Measurements from ENCODE around the gene VEGFC. TPM values are rescaled to one million over a fixed set of nuclear protein-coding genes. Genes with fewer than 3 reads are reported as not detected.

Gene VEGFC
- total RNA-seq, 1 experiment from 2014 or later, result 14.4 TPM

DNA sequence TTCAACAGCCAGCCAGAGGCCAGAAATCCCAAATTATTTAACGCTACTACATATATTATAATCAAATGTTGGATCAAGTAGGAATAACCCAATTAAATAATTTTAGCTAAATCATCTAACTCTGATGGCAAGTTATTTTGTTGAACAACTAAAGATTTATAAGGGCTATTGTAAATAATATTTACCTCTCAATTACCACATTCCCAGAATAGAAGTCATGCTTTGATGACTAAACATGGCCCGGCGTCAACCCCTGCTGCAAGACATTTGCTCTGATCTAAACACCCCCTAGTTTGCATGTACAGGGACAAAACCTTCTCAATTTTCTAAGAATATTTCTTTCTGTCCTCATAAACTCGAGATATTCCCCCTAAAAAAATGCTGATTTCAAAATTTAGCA is 14.2 kb downstream of the VEGFC start:
- in situ Hi-C loops (cut with HindIII; ENCODE audit: low pct_unique_long_range_greater_than_20kb, low sequenced_read_pairs), result no loop called here
- peak; percentile 41 for DNase-seq (ENCODE audit: low read depth)

GRCh38 chr4:176778063-176778462 is 14.7 kb downstream of the VEGFC start:
- no peak for DNase-seq (ENCODE audit: low read depth)
- in situ Hi-C loops (cut with HindIII; ENCODE audit: low pct_unique_long_range_greater_than_20kb, low sequenced_read_pairs), result no loop called here

- DNase-seq (ENCODE audit: low read depth), result no peak
- in situ Hi-C loops (cut with HindIII; ENCODE audit: low pct_unique_long_range_greater_than_20kb, low sequenced_read_pairs), result no loop called here
Measured at GRCh38 chr4:176775338-176775737, 17.4 kb downstream of the VEGFC start.

- no peak for DNase-seq (ENCODE audit: low read depth)
- in situ Hi-C loops (cut with HindIII; ENCODE audit: low pct_unique_long_range_greater_than_20kb, low sequenced_read_pairs), result no loop called here
Measured at GRCh38 chr4:176774852-176775251, 17.9 kb downstream of the VEGFC start.

- peak; percentile 57 for DNase-seq (ENCODE audit: low read depth)
- in situ Hi-C loops (cut with HindIII; ENCODE audit: low pct_unique_long_range_greater_than_20kb, low sequenced_read_pairs), result no loop called here
Measured at GRCh38 chr4:176769514-176769913, 23.2 kb downstream of the VEGFC start.

DNA sequence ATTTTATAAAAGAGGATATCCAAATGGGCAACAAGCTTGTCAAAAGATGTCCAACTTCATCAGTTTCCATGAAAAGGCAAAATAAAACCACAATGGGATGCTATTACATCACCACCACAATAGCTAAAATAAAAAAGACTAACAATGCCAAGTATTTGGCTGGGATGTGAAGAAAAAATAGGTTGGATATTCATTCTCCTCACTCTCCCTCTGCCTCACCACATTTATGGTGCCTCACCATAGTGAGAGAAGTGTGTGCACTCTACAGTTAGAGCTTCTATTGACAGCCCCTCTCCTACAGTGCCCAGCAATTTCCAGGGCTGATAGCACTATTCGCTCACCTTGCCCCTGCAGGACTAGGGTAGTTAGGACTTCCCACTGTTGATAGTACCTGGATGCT is 25.5 kb downstream of the VEGFC start:
- in situ Hi-C loops (cut with HindIII; ENCODE audit: low pct_unique_long_range_greater_than_20kb, low sequenced_read_pairs), result no loop called here
- DNase-seq (ENCODE audit: low read depth), result no peak

DNA sequence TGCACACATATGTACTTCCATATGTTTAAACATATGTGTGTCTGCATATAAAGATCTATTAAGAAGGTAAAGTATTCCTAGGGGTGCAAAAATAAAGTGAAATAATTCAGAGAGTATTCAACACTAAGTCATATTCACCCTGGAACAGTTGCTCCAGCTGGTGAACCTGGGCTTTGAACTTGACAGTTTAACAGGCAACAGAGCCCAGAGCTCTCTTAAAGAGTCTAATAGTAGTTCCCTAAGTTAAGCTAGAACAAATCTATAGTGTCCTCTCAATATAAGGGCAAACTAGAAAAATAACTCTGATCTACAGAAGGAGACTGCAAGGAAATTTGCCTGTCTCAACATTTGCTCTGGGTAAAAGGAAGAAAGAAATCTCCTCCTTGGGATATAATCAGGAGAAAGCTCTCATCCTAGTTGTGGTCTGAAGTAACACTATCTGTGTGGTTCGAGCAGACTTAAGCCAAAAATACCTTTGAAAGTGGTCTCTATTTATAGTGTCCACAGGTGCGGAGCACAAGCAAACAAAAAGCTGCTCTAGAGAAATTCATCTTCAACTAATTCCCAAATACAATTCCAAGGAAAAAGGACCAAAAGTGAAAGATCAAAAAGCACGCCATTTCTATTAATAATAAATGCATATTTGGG is 29.9 kb downstream of the VEGFC start:
- DNase-seq (ENCODE audit: low read depth), result no peak
- in situ Hi-C loops (cut with HindIII; ENCODE audit: low pct_unique_long_range_greater_than_20kb, low sequenced_read_pairs), result no loop called here

- in situ Hi-C loops (cut with HindIII; ENCODE audit: low pct_unique_long_range_greater_than_20kb, low sequenced_read_pairs), result no loop called here
- no peak for DNase-seq (ENCODE audit: low read depth)
Measured at GRCh38 chr4:176761872-176762271, 30.9 kb downstream of the VEGFC start.

- in situ Hi-C loops (cut with HindIII; ENCODE audit: low pct_unique_long_range_greater_than_20kb, low sequenced_read_pairs), result no loop called here
- no peak for DNase-seq (ENCODE audit: low read depth)
Measured at GRCh38 chr4:176760471-176760870, 32.3 kb downstream of the VEGFC start.

- in situ Hi-C loops (cut with HindIII; ENCODE audit: low pct_unique_long_range_greater_than_20kb, low sequenced_read_pairs), result no loop called here
Measured at GRCh38 chr4:176758731-176759130, 34.0 kb downstream of the VEGFC start.

DNA sequence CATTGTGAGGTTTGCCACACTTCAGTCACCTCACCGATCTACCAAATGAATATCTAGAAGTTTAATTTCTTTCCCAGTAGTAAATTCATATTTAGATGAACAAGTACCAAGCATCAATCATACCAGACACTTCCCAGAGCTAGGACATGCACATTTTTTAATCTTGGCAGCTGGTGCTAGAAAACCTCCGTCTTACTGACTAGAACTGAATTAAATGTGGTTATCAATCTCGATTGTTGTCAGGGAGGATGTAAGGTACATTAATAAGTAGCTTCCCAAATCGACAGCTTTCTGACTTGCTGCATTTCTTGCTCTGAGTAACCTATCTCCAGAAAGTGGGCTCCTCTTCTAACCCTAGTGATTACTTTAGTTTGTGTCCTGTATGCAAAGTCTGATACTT is 34.4 kb downstream of the VEGFC start:
- in situ Hi-C loops (cut with HindIII; ENCODE audit: low pct_unique_long_range_greater_than_20kb, low sequenced_read_pairs), result no loop called here
- DNase-seq (ENCODE audit: low read depth), result no peak

More at GRCh38 chr4:176758731-176759130, 34.0 kb downstream of the VEGFC start:
- DNase-seq (ENCODE audit: low read depth), result no peak

DNA sequence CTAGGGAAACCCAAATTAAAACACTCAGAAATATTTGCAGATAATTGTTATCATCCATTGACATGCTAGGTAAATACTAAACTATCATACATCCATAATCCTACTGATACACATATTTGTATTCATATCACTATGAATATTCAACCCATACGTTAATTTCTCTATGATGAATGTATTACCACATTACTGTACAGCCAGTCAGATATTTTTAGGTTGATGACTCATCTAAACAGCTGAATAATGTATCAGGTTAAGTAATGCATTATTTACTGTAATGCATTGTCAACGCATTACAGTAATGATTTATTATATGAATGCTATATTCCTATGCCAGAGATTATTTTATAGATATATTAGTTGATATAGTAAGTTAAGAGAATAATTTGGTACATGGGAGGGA is 37.1 kb downstream of the VEGFC start:
- DNase-seq (ENCODE audit: low read depth), result no peak
- in situ Hi-C loops (cut with HindIII; ENCODE audit: low pct_unique_long_range_greater_than_20kb, low sequenced_read_pairs), result no loop called here

GRCh38 chr4:176755001-176755400 is 37.7 kb downstream of the VEGFC start:
- DNase-seq (ENCODE audit: low read depth), result no peak
- in situ Hi-C loops (cut with HindIII; ENCODE audit: low pct_unique_long_range_greater_than_20kb, low sequenced_read_pairs), result no loop called here

DNA sequence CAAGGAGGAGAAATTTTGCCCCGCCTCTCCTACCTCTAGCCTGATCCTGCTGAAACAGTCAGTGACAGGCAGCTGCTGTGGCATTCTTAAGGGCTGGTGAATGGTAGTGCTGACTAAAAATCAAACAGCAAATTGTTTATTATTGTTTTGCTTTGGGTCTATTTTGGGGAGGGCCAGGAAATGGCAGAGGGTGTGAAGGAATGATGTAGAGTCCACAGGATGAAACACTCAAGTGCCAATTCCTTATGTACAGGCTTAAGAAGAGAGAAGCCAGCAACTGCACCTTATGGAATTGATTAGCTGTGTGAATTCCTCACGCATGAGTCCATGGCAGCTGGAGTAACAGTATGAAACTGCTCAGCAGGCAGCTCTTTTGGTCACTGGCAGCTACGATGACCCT is 39.7 kb downstream of the VEGFC start:
- DNase-seq (ENCODE audit: low read depth), result no peak

GRCh38 chr4:176752191-176752749 is 40.5 kb downstream of the VEGFC start:
- in situ Hi-C loops (cut with HindIII; ENCODE audit: low pct_unique_long_range_greater_than_20kb, low sequenced_read_pairs), result no loop called here
- DNase-seq (ENCODE audit: low read depth), result no peak

More for the DNA sequence above, 39.7 kb downstream of the VEGFC start:
- in situ Hi-C loops (cut with HindIII; ENCODE audit: low pct_unique_long_range_greater_than_20kb, low sequenced_read_pairs), result no loop called here

DNA sequence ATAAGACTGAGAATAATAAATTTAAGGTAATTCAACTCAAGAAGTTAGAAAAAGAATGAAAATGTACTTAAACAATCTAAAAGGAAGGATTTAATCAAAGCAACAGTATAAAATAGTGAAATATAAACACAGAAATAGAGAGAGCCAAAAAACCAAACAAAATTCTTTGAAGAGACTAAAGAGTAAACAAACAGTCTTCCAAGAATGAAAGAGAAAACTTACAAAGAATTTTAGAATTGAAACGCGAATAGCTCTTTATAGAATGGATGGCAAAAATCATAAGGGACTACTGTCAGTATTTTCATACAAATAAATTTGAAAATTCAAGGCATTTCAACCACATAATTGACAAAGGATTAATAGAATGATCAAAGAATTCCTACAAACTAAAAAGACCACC is 41.7 kb downstream of the VEGFC start:
- in situ Hi-C loops (cut with HindIII; ENCODE audit: low pct_unique_long_range_greater_than_20kb, low sequenced_read_pairs), result no loop called here
- no peak for DNase-seq (ENCODE audit: low read depth)

- in situ Hi-C loops (cut with HindIII; ENCODE audit: low pct_unique_long_range_greater_than_20kb, low sequenced_read_pairs), result no loop called here
Measured at GRCh38 chr4:176746846-176747245, 45.9 kb downstream of the VEGFC start.

DNA sequence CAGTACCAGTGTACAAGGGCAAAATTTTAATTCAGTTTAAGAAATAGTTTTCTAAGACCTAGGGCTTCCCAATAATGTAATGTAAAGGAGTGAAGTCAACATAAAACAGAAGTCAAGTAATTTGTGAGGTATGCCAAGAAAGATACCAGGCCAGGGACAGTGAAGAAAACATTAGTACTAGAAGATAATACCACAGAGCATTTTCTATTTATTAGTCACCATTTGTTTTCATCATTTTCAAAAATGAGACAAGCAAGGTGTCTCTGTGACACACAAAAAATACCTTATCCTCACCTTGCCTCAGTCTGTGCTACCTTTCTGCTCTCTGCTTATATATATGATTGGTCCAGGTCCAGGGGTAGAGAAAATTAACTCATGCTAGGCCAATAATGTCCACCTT is 46.8 kb downstream of the VEGFC start:
- no peak for DNase-seq (ENCODE audit: low read depth)
- in situ Hi-C loops (cut with HindIII; ENCODE audit: low pct_unique_long_range_greater_than_20kb, low sequenced_read_pairs), result no loop called here

More at GRCh38 chr4:176746846-176747245, 45.9 kb downstream of the VEGFC start:
- no peak for DNase-seq (ENCODE audit: low read depth)

- in situ Hi-C loops (cut with HindIII; ENCODE audit: low pct_unique_long_range_greater_than_20kb, low sequenced_read_pairs), result no loop called here
Measured at GRCh38 chr4:176744091-176744490, 48.6 kb downstream of the VEGFC start.

GRCh38 chr4:176742211-176742610 is 50.5 kb downstream of the VEGFC start:
- DNase-seq (ENCODE audit: low read depth), result no peak
- in situ Hi-C loops (cut with HindIII; ENCODE audit: low pct_unique_long_range_greater_than_20kb, low sequenced_read_pairs), result no loop called here

More at GRCh38 chr4:176744091-176744490, 48.6 kb downstream of the VEGFC start:
- no peak for DNase-seq (ENCODE audit: low read depth)
